SK-N-SH treated with all-trans-retinoic acid at 6 μM for 48 hours (cell line): Measurements from ENCODE around the gene SMLR1.

Source experiments
- ATAC-seq: fragments of 200-7000 bp; cut with Tn5 transposase; 3 replicates; pipeline ENCODE4 v1.9.1; 2020; ENCODE audit warnings: mild to moderate bottlenecking, moderate library complexity
- ARNTL ChIP-seq: fragments of 450-650 bp; formaldehyde crosslinking; IDR thresholded peaks from 2 replicates; pipeline ENCODE4 v1.5.0; 2020; ENCODE audit warnings: low read depth, mild to moderate bottlenecking, moderate library complexity, borderline replicate concordance
- BACH2 ChIP-seq: fragments of 250-450 bp; sonication (Bioruptor Pico); IDR thresholded peaks from 2 replicates; pipeline ENCODE4 v1.9.0; 2021; ENCODE audit warnings: mild to moderate bottlenecking, borderline replicate concordance
- CSDC2 ChIP-seq: fragments of 250-450 bp; sonication (Bioruptor Pico); IDR thresholded peaks from 2 replicates; pipeline ENCODE4 v1.5.0; 2020; ENCODE audit warnings: mild to moderate bottlenecking, moderate library complexity
- ESRRG ChIP-seq: fragments of 250-450 bp; sonication (Bioruptor Pico); IDR thresholded peaks from 2 replicates; pipeline ENCODE4 v1.6.1; 2021; ENCODE audit warnings: mild to moderate bottlenecking
- GLIS3 ChIP-seq: fragments of 250-450 bp; sonication (Bioruptor Pico); IDR thresholded peaks from 2 replicates; pipeline ENCODE4 v1.5.0; 2020; ENCODE audit warnings: mild to moderate bottlenecking, moderate library complexity
- ISL1 ChIP-seq: fragments of 250-450 bp; sonication (Bioruptor Pico); IDR thresholded peaks from 2 replicates; pipeline ENCODE4 v2.1.2; 2022; ENCODE audit warnings: mild to moderate bottlenecking, moderate library complexity
- OSR1 ChIP-seq: fragments of 250-450 bp; sonication (Bioruptor Pico); IDR thresholded peaks from 2 replicates; pipeline ENCODE4 v1.8.0; 2022; ENCODE audit warnings: moderate library complexity, mild to moderate bottlenecking, inconsistent platforms
- POU6F1 ChIP-seq: fragments of 250-450 bp; sonication (Bioruptor Pico); IDR thresholded peaks from 2 replicates; pipeline ENCODE4 v1.8.0; 2021; ENCODE audit warnings: low read depth, mild to moderate bottlenecking, moderate library complexity, borderline replicate concordance
- PPARA ChIP-seq: fragments of 250-450 bp; sonication (Bioruptor Pico); IDR thresholded peaks from 2 replicates; pipeline ENCODE4 v1.5.0; 2020; ENCODE audit warnings: mild to moderate bottlenecking, borderline replicate concordance
- RARB ChIP-seq: fragments of 250-450 bp; sonication (Bioruptor Pico); IDR thresholded peaks from 2 replicates; pipeline ENCODE4 v1.8.0; 2021; ENCODE audit warnings: mild to moderate bottlenecking, moderate library complexity
- SNAI2 ChIP-seq: fragments of 250-450 bp; sonication (Bioruptor Pico); IDR thresholded peaks from 2 replicates; pipeline ENCODE4 v1.5.0; 2020; ENCODE audit warnings: mild to moderate bottlenecking, moderate library complexity
- TCF4 ChIP-seq: fragments of 250-450 bp; sonication (Bioruptor Pico); IDR thresholded peaks from 2 replicates; pipeline ENCODE4 v1.8.0; 2021; ENCODE audit warnings: mild to moderate bottlenecking, moderate library complexity, borderline replicate concordance
- TOX ChIP-seq: fragments of 250-450 bp; sonication (Bioruptor Pico); IDR thresholded peaks from 2 replicates; pipeline ENCODE4 v1.8.0; 2021; ENCODE audit warnings: mild to moderate bottlenecking, moderate library complexity, borderline replicate concordance
- ZC3H10 ChIP-seq: fragments of 250-450 bp; sonication (Bioruptor Pico); IDR thresholded peaks from 2 replicates; pipeline ENCODE4 v1.5.1; 2021; ENCODE audit warnings: mild to moderate bottlenecking, moderate library complexity
- ZFP3 ChIP-seq: fragments of 250-450 bp; sonication (Bioruptor Pico); IDR thresholded peaks from 2 replicates; pipeline ENCODE4 v1.5.0; 2020; ENCODE audit warnings: mild to moderate bottlenecking, moderate library complexity
- ZFP30 ChIP-seq: fragments of 450-650 bp; formaldehyde crosslinking; IDR thresholded peaks from 2 replicates; pipeline ENCODE4 v1.5.0; 2022; ENCODE audit warnings: mild to moderate bottlenecking, moderate library complexity
- ZNF70 ChIP-seq: fragments of 450-650 bp; formaldehyde crosslinking; IDR thresholded peaks from 2 replicates; pipeline ENCODE4 v1.5.0; 2020; ENCODE audit warnings: mild to moderate bottlenecking, moderate library complexity
- ZNF8 ChIP-seq: fragments of 450-650 bp; formaldehyde crosslinking; IDR thresholded peaks from 2 replicates; pipeline ENCODE4 v1.5.0; 2020; ENCODE audit warnings: mild to moderate bottlenecking, moderate library complexity
- TF ChIP-seq, protein P1 (sequence below): fragments of 250-450 bp; sonication (Bioruptor Pico); IDR thresholded peaks from 2 replicates; pipeline ENCODE4 v1.5.1; 2020; ENCODE audit warnings: low read depth, mild to moderate bottlenecking, moderate library complexity
- TF ChIP-seq, protein P2 (sequence below): fragments of 250-450 bp; sonication (Bioruptor Pico); IDR thresholded peaks from 2 replicates; pipeline ENCODE4 v1.5.1; 2021; ENCODE audit warnings: mild to moderate bottlenecking, moderate library complexity
- TF ChIP-seq, protein P3 (sequence below): fragments of 250-450 bp; sonication (Bioruptor Pico); IDR thresholded peaks from 2 replicates; pipeline ENCODE4 v1.5.0; 2020; ENCODE audit warnings: mild to moderate bottlenecking, moderate library complexity

The SMLR1 gene

DNA sequence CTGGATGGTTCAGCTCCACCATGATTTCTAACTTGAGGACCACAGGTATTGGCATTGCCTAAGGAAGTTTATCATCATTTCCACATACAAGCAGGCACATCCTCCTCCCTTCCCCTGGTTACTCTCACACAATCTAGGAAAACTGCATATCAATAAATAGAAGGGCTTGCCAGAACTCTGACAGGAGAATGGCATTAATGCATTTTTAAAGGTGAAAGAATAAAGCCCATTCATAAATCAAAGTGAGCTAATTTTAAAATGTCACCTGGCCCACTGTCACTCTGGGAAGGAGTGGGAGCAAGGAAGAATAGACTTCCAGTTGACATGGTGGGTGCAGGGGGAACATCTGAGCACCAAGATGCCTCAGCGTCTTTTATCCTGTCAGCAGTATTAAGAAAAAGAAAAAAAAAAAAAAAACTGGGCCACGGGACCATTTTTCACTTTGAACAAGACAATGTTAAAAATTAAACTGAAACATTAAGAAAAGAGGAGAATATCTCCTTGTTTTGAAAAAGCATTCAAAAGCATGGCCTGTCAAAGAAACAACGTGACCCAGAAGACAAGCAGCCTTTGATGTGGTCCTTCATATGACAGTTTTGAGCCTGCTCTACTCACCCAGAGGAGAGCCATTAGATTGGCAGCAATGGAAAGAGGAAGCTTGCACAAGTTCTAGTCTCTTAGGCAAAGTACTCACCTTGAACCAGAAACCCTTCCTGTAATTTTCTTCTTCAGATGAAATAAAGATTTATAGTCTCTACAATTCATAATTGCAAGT lies 39.3 kb upstream of the SMLR1 start:
- no peak for ATAC-seq
- TF ChIP-seq ESRRG: no peak
- no peak for TF ChIP-seq ARNTL (CRISPR knock-in tag)
- TF ChIP-seq ZFP30: no peak
- no peak for TF ChIP-seq TOX (CRISPR knock-in tag)
- no peak for TF ChIP-seq RARB (CRISPR knock-in tag)
- TF ChIP-seq, protein P1, sequence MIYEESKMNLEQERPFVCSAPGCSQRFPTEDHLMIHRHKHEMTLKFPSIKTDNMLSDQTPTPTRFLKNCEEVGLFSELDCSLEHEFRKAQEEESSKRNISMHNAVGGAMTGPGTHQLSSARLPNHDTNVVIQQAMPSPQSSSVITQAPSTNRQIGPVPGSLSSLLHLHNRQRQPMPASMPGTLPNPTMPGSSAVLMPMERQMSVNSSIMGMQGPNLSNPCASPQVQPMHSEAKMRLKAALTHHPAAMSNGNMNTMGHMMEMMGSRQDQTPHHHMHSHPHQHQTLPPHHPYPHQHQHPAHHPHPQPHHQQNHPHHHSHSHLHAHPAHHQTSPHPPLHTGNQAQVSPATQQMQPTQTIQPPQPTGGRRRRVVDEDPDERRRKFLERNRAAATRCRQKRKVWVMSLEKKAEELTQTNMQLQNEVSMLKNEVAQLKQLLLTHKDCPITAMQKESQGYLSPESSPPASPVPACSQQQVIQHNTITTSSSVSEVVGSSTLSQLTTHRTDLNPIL (CRISPR knock-in tag): no peak
- no peak for TF ChIP-seq ZFP3 (CRISPR knock-in tag)
- TF ChIP-seq OSR1 (CRISPR knock-in tag): no peak
- no peak for TF ChIP-seq BACH2 (CRISPR knock-in tag)
- no peak for TF ChIP-seq ZNF70 (CRISPR knock-in tag)
- no peak for TF ChIP-seq SNAI2 (CRISPR knock-in tag)
- TF ChIP-seq ISL1 (CRISPR knock-in tag): no peak
- TF ChIP-seq, protein P2, sequence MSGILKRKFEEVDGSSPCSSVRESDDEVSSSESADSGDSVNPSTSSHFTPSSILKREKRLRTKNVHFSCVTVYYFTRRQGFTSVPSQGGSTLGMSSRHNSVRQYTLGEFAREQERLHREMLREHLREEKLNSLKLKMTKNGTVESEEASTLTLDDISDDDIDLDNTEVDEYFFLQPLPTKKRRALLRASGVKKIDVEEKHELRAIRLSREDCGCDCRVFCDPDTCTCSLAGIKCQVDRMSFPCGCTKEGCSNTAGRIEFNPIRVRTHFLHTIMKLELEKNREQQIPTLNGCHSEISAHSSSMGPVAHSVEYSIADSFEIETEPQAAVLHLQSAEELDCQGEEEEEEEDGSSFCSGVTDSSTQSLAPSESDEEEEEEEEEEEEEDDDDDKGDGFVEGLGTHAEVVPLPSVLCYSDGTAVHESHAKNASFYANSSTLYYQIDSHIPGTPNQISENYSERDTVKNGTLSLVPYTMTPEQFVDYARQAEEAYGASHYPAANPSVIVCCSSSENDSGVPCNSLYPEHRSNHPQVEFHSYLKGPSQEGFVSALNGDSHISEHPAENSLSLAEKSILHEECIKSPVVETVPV (CRISPR knock-in tag): no peak
- no peak for TF ChIP-seq ZNF8 (CRISPR knock-in tag)
- no peak for TF ChIP-seq ZC3H10 (CRISPR knock-in tag)
- TF ChIP-seq, protein P3, sequence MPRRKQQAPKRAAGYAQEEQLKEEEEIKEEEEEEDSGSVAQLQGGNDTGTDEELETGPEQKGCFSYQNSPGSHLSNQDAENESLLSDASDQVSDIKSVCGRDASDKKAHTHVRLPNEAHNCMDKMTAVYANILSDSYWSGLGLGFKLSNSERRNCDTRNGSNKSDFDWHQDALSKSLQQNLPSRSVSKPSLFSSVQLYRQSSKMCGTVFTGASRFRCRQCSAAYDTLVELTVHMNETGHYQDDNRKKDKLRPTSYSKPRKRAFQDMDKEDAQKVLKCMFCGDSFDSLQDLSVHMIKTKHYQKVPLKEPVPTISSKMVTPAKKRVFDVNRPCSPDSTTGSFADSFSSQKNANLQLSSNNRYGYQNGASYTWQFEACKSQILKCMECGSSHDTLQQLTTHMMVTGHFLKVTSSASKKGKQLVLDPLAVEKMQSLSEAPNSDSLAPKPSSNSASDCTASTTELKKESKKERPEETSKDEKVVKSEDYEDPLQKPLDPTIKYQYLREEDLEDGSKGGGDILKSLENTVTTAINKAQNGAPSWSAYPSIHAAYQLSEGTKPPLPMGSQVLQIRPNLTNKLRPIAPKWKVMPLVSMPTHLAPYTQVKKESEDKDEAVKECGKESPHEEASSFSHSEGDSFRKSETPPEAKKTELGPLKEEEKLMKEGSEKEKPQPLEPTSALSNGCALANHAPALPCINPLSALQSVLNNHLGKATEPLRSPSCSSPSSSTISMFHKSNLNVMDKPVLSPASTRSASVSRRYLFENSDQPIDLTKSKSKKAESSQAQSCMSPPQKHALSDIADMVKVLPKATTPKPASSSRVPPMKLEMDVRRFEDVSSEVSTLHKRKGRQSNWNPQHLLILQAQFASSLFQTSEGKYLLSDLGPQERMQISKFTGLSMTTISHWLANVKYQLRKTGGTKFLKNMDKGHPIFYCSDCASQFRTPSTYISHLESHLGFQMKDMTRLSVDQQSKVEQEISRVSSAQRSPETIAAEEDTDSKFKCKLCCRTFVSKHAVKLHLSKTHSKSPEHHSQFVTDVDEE: no peak
- no peak for TF ChIP-seq POU6F1 (CRISPR knock-in tag)
- TF ChIP-seq TCF4: no peak

GRCh38 chr6:130788954-130789353 lies 38.3 kb upstream of the SMLR1 start:
- ATAC-seq: no peak
- TF ChIP-seq BACH2 (CRISPR knock-in tag) (no peak), SNAI2 (CRISPR knock-in tag) (no peak), GLIS3 (CRISPR knock-in tag) (no peak), POU6F1 (CRISPR knock-in tag) (no peak), TOX (CRISPR knock-in tag) (no peak), ARNTL (CRISPR knock-in tag) (no peak), ZNF70 (CRISPR knock-in tag) (no peak), ZC3H10 (CRISPR knock-in tag) (no peak), PPARA (CRISPR knock-in tag) (no peak), ISL1 (CRISPR knock-in tag) (no peak), ZNF8 (CRISPR knock-in tag) (no peak), ESRRG (no peak), TCF4 (no peak), RARB (CRISPR knock-in tag) (no peak), ZFP3 (CRISPR knock-in tag) (no peak), ZFP30 (no peak), CSDC2 (CRISPR knock-in tag) (no peak), OSR1 (CRISPR knock-in tag) (no peak)
- TF ChIP-seq, protein P2 (CRISPR knock-in tag): no peak
